ENCODE data around the gene SLC1A4. TPM values are rescaled to one million over a fixed set of nuclear protein-coding genes. Genes with fewer than 3 reads are reported as not detected.

SLC1A4 gene

Small RNA genes within 50 kb of the gene (small RNA-seq; reads per million reads assigned to genes)
- not detected for gene RNU6-548P (ENCODE audit: low read depth)
